Measurements from ENCODE around the gene NBPF15. TPM values are rescaled to one million over a fixed set of nuclear protein-coding genes. Genes with fewer than 3 reads are reported as not detected.
"Not testable (repeated sequence)": the region's sequence is repeated elsewhere in the genome, so short reads cannot be mapped to it uniquely, and the experiment has no call there.

Gene NBPF15
- polyA plus RNA-seq (2013, experiment 1 of 2; ENCODE audit: insufficient read length) = 43.8 TPM
- 41.6 TPM for polyA plus RNA-seq (2013, experiment 2 of 2; ENCODE audit: insufficient read length)

GRCh38 chr1:144461136-144461759 is at the start of gene NBPF15:
TSS of gene NBPF15 (minus strand) at chr1:144461669. CDS start at chr1:144440003, 21,666 bp downstream.
- DNase-seq = peak; percentile 46

GRCh38 chr1:144496429-144496828 is 35.0 kb upstream of the NBPF15 start:
- DNase-seq = not testable (repeated sequence)

GRCh38 chr1:144494130-144494529 is 32.7 kb upstream of the NBPF15 start:
- peak; percentile 11 for DNase-seq

DNA sequence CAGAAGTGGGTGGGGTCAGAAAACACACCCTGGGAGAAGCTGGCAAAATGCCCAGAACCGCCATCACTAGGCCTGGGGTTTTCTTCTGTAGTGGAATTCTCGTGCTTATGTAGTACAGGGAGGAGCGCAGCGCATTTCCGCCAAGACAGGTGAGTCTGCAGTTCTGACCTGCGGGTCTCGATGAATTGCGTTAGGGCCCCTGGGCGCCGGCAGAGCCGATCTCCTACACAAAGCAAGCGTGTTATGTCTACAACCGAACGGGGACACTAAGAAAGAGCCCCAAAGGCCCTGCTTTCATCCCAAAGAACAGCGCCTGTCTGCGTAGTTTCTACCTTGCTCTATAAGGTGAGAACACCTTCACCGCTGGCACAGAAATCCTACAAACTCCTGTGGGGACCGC is 28.9 kb upstream of the NBPF15 start:
- DNase-seq = not testable (repeated sequence)

- DNase-seq = not testable (repeated sequence)
Observed at GRCh38 chr1:144487002-144487401, 25.5 kb upstream of the NBPF15 start.

DNA sequence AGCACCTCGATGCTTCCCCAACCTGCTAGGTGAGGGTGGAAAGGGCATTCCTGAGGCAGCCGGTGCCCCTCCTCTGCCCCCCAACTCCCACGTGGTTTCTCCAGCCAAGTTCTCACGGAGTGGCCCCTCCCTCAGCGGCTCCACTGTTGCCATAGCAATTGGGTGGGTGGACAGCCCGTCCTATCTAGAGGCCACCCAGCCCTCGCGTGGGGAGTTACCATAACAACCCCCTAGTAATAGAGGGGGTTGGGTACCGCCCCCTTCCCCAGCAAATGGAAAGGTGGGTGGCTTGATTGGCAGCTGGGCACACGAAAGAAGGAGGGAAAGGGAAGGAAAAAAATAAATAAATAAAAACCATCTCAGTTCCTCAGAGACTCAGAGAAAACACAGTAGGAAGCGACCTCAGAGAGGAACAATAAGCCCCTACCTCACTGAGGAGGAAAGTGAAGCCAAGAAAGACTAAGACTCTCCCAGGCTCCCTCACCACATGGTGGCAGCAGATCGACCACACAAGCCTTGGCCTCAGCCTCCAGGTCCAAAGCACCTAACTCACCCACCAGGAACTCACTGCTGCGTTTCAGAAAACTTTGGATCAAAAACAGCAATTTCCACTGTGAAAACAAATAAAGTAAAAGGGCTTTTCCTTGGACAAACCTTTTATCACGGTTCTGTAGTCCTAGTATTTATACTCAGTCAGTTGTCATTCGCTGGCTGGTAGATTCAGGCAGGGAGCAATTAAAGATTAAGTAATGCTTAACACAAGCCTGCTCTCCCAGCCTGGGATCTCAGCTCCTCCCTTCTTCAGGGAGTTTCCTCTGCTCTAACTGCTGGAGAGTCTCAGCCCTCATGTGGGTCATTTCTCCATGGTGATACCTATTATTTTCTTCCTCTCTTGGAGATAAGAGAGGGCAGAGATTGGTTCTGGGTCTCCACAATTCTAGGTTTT is 23.9 kb upstream of the NBPF15 start:
- not testable (repeated sequence) for DNase-seq

DNA sequence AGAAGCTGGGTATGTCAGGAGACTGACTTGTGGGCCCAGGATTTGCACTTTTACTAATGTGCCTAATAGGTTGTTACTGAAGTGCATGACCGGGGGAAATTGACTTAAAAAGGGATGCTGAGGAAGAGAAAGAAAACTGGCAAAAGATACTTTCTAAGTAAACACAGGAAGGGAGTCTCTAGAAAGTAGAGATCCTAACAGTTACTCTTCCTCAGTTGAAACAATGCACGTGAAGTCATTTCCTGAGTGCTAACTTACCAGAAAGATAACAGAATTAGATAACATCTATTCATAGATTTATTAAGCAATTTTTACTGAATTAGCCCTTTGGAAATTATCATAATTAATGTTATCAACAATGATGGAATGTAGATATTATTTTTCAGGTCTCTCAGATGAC is 12.4 kb upstream of the NBPF15 start:
- DNase-seq = not testable (repeated sequence)

DNA sequence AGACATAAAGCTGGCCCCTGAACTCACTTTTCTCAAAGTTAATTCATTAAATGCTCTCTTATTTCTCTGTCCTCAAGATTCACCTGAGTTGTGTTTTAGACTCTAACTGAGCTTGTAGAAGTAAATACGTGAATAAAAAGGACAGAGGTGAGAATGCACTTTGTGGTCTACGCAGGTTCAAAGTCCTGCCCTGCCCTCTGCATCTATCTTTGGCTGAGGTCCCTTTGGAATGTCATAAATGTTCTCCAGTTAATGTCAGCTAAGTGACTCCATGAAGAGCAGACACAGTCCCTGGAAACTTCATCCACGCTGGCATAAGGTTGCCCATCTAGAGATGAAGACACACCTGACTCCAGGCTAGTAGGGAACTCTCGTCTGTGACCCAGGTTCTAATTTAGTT is 10.0 kb upstream of the NBPF15 start:
- not testable (repeated sequence) for DNase-seq

DNA sequence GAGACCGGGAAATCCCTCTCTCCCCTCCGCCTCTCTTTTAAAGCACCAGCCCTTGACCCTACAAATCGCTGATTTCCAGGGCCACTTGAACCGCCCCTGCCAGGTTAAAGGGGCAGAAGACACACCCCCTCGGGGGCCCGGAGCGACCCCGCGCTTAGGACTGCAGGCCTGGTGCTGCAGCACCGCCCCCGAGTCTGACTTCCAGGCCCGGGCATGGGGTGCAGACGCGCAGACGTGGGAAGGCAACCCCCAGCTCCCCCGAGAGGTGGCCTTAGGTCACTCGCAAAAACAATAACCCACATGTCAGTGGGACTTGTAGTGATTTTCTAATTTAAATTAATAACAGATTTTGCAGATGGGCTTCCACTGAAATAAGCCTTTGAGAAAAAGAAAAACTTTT is 309 bp upstream of the NBPF15 start:
- not testable (repeated sequence) for DNase-seq

DNA sequence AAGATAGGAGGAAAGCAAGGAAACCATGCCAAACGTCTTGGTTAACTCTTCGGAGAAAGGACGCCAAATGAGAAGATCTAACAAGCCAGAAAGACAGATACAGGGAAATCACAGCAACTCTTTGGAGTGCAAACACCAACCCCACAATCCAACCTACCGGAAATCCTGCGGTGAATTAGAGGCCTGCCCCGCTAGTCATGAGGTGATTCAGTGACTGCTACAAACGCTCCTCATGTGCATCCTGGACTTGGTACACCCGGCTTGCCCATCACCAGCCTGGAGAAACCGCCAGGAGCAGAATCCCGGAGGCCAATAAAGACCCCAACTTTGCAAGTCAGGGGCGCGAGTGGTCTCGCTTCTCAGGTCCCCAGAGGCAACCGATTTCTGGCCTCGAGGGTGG is 783 bp downstream of the NBPF15 start:
- DNase-seq = not testable (repeated sequence)

DNA sequence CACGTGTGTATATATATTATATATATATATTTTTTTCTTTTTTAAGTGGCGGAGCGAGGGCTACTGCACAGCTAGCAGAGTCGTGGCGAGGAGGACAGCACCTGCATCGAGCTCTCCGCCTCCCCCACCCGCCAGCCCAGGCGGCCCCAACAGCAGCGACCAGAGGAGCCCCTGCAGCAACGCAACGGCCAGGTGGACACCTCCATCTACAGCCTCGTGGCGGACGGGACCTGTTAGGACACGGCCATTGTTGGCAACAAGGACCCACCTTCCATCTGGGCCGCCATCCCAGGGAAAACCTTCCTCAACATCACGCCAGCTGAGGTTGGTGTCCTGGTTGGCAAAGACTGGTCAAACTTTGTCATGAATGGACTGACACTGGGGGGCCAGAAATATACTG is 19.1 kb downstream of the NBPF15 start:
- not testable (repeated sequence) for DNase-seq

DNA sequence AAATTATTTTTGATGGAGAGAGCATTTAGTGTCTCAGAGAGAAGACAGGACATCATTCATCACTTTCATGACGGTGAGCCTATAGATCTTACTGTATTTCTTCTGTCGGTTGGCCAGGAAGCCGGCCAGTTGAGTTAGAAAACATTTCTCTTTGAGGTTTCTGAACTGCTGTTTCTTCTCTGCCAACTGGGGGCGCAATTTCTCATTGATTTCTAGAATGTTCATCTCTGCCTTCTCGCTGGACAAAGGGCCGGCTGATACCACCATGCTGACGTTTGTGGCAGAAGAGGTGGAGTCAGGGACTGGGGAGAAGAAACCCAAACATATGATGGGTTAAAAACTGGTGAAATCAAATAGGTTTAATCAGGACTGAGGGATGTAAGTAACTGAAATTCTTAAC is 21.7 kb downstream of the NBPF15 start:
- DNase-seq = not testable (repeated sequence)

DNA sequence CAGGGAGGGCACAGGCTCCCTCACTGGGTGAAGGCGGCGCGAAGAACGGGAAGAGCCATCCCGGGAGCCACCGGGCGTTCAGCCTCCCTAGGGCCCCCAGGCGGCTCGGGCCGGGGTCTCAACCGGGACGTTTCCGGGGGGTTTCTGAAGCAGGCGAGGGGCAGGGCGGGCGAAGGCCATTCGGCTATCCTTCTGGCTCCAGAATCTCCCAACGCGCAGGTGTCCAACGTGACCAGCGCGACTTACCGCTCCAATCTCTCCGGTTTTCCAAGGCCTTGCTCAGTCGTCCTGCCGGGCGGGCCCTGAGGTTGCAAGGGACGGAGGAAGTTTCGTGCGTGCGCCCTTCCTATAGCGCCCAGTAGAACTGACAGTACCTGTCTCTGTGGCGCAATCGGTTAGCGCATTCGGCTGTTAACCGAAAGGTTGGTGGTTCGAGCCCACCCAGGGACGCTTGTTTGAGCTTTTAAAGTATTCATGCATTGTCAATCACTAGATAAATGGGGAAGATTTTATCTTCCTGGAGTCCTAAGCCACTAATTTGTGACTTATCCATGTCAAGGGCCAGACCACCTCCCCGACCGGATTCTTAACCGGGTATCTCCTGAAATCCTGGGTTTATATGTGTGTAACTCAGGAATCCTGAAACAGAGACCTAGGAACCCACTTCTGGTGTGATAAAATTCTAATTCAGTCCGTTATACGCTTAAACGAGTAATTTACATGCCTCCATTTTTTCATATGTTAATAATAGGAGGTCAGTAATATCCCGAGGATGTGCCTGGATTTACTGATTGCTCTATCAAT is 42.4 kb downstream of the NBPF15 start:
- DNase-seq = peak; percentile 70

- DNase-seq = not testable (repeated sequence)
Observed at GRCh38 chr1:144413404-144414118, 47.9 kb downstream of the NBPF15 start.

DNA sequence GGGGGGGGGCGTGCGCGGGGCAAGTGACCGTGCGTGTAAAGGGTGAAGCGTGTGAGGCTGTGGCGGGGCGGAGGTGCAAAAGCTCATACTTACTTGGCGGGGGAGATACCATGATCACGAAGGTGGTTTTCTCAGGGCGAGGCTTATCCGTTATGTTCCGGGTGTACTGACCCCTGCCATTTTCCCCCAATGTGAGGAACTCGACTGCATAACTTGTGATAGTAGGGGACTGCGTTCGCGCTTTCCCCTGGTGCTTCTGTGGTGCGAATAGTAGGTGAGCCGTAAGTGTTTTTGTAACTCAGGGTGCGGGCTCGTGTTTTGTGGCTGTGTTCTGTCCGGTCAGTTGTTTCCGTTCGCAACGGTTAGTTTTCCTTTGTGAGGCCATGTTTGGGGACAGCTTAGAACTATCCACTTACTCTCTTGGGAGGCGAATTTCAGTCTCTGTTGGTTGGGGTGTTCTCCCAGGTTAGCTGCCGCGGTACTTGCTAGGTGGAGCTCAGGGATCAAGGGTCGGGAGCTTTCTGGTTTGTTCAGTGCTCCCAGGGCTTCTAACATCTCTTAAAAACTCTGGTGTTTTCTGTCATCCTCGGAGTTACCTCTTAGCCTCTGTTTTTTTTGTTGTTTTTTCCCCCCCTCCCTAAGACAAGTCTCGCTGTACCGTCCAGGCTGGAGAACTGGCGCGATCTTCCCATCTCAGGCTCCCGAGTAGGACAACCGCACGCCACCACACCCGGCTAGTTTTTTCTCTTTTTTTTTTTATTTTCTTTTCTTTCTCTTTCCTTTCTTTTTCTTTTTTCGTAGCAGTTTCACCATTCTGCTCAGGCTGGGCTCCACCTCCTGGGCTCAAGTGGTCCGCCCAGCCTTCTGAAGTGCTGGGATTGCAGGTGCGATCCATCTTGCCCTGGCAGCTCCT is 48.7 kb downstream of the NBPF15 start:
- peak; percentile 99 for DNase-seq

GRCh38 chr1:144412068-144412471 is 49.4 kb downstream of the NBPF15 start:
- DNase-seq = peak; percentile 84

GRCh38 chr1:144402807-144403206 is 58.7 kb downstream of the NBPF15 start:
- not testable (repeated sequence) for DNase-seq

- DNase-seq = not testable (repeated sequence)
Observed at GRCh38 chr1:144371651-144372050, 89.8 kb downstream of the NBPF15 start.
